MG63 (cell line): ENCODE results near the gene PPP3CA. TPM values are rescaled to one million over a fixed set of nuclear protein-coding genes. Genes with fewer than 3 reads are reported as not detected.
"Not testable (repeated sequence)": the region's sequence is repeated elsewhere in the genome, so short reads cannot be mapped to it uniquely, and the experiment has no call there.

Source experiments
- DNase-seq: peaks from one replicate; pipeline ENCODE4 v3.0.0-alpha.2; 2020
- H3K27me3 ChIP-seq: fragments of 250-450 bp; sonication (Bioruptor Pico); 2 replicates; pipeline ENCODE4 v1.5.1; 2020; ENCODE audit warnings: mild to moderate bottlenecking, moderate library complexity
- H3K36me3 ChIP-seq: fragments of 250-450 bp; sonication (Bioruptor Pico); 2 replicates; pipeline ENCODE4 v1.5.1; 2020; ENCODE audit warnings: mild to moderate bottlenecking, moderate library complexity
- H3K4me3 ChIP-seq: fragments of 250-450 bp; sonication (Bioruptor Pico); 2 replicates; pipeline ENCODE4 v1.5.1; 2020; ENCODE audit warnings: mild to moderate bottlenecking, moderate library complexity
- H3K9me3 ChIP-seq: fragments of 250-450 bp; sonication (Bioruptor Pico); 2 replicates; pipeline ENCODE4 v1.5.1; 2020; ENCODE audit warnings: mild to moderate bottlenecking, moderate library complexity
- total RNA-seq: library from RNA; depleted of rRNA; stranded (reverse); fragments of >200 nt; shearing (Covaris generic); gene quantifications from 2 replicates; pipeline ENCODE4 v1.2.3, GENCODE V29; 2014; ENCODE audit warnings: low replicate concordance

PPP3CA gene
- total RNA-seq, 1 experiment from 2014 or later = 25.4 TPM

- H3K9me3 ChIP-seq = no peaks in the 10 kb centered on the region
- H3K27me3 ChIP-seq = no peaks in the 10 kb centered on the region
- H3K4me3 ChIP-seq = no peak overlapping the region
- no peaks in the 10 kb centered on the region for H3K36me3 ChIP-seq
- DNase-seq = no peak
Measured at GRCh38 chr4:101128473-101128872, 218.9 kb downstream of the PPP3CA start.

DNA sequence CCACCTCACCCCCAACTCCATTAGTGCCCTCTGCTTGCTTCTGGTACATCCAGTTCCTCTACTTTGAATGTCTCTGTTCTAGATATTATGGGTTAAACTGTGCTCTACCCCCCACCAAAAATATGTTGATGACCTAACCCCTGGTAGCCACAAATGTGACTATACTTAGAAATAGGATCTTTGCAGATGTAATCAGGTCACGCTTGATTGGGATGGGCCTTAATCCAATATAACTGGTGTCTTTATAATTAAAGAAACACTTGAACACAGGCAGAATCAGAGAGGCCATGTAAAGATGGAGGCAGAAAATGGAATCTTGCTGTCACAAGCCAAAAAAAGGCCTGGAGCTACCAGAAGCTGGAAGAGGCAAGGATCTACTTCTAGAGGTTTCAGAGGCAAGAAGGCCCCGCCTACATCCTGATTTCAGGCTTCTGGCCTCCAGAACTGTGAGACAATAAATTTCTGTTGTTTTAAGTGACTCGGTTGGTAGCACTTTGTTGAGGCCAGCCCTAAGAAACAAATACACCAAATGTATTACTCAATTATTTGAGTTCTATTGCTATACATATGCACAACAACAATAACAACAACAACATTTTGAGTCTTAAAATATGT is 220.0 kb downstream of the PPP3CA start:
- Histone ChIP-seq H3K27me3 (no peaks in the 10 kb centered on the region), H3K4me3 (no peak overlapping the region), H3K9me3 (no peaks in the 10 kb centered on the region), H3K36me3 (no peaks in the 10 kb centered on the region)
- no peak for DNase-seq

DNA sequence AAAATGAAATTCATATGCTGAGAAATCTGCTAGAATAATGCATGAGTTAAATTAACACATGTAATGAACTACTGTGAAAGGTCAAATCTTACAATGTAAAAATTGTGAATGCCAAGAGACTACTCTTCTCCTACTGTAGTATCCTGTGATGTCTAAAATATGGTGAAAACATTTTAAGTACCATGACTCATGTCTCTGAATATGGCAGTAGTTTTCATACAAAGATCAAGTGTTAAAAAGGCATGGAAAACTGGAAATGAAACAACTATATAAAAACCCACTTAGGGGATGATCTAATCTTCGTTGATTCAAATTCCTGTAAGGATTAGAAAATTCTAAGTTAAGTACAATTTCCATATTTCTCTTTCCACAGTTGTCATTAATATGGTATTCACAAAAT is 221.3 kb downstream of the PPP3CA start:
- Histone ChIP-seq H3K36me3 (no peaks in the 10 kb centered on the region), H3K4me3 (no peak overlapping the region), H3K9me3 (no peaks in the 10 kb centered on the region), H3K27me3 (no peaks in the 10 kb centered on the region)
- no peak for DNase-seq

DNA sequence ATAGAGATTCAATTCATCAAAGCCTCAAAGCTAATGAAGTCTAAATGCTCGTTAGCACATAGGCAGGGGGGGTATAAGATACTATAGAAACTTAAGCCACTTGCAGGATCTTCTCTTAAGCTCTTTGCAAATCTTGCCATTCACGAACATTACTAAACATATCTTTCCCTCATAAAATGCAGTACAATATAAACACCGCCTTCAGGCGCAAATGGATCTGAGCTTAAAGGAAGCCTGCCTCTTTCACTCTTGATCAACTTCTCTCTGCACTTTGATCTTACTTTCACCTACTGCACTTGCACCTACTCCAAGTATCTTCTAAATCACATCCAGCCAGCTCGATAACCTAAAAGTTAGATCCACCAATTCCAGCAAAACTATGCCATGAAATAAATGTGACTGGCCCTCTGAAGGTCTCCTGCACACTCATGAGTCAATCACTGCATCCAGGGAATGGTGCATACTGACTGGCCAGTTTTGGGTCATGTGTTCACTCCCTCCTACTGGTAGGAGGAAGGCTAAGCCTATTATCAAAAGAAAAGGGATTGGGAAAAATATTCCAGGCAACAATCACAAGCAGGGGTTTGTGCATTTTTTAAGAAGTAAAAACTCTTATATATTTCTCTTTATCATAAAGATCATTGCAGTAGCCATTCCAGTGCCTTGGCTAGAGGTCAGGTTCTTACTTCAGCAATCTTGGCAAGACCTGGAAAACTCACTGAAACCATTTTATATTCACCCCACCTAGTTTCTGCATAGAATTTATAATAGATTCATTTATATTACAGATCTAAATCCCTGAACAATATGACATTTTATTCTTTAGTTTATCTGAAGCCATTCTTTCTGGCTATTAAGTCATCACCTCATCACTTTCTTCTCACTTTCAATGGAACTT is 222.0 kb downstream of the PPP3CA start:
- no peak for DNase-seq
- Histone ChIP-seq H3K27me3 (no peaks in the 10 kb centered on the region), H3K9me3 (no peaks in the 10 kb centered on the region)

DNA sequence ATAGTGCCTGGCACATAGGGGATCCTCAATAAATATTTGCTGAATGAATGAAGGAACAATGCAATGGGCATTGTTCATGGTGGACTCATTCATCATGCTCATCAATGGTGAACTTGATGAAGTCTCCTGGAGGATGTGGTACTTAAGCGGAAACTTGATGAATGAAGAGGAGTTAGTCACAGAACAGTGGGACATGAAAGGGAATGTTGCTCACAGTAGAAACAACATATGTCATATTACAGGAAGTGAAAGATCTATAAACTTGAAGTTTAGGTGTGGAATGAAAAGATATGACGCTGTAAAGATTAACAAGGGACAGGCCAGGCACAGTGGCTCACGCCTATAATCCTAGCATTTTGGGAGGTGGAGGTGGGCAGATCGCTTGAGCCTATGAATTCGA is 224.1 kb downstream of the PPP3CA start:
- no peaks in the 10 kb centered on the region for H3K27me3 ChIP-seq
- H3K4me3 ChIP-seq = no peak overlapping the region
- no peak for DNase-seq
- H3K36me3 ChIP-seq = no peaks in the 10 kb centered on the region
- H3K9me3 ChIP-seq = no peaks in the 10 kb centered on the region

More for the DNA sequence above, 222.0 kb downstream of the PPP3CA start:
- H3K36me3 ChIP-seq = no peaks in the 10 kb centered on the region
- no peak overlapping the region for H3K4me3 ChIP-seq

DNA sequence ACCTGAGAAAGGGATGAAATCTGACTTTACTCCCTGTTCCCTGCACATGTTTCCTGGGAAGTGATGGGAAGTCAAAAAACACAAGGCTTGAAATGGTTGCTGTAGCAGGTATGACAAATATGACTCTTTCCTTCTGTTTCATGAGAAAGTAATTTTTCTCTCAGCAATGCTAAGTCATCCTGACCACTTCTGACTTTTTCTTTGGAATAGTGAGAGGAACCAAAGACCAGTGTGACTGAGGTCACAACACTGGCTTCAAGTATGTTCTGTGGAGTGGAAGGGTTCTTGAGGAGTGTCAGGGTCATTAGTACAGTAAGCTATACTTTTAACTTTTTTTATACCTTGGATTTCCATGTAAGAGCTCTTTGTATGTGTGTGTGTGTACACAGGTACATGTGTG is 225.3 kb downstream of the PPP3CA start:
- Histone ChIP-seq H3K36me3 (no peaks in the 10 kb centered on the region), H3K27me3 (no peaks in the 10 kb centered on the region), H3K4me3 (no peak overlapping the region), H3K9me3 (no peaks in the 10 kb centered on the region)
- DNase-seq = no peak

DNA sequence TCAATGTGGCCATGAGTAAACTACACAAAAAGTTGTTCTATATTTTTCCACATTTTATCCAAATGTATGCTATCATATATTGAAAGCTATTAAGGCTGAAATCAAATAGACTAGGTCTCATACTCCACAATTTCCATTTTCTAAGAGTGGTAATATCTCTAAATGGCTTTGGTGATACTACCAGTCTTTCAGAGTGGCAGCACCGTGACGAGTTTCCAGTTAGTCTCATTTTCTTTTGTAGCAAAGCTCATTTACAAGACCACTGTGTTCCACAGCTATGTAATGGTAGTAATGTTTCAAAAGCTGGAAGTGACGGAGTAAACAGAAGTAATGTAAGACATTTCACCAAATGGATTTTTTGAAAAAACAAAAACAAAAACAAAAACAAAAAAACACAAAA is 228.2 kb downstream of the PPP3CA start:
- no peaks in the 10 kb centered on the region for H3K9me3 ChIP-seq
- H3K4me3 ChIP-seq = no peak overlapping the region
- DNase-seq = no peak

GRCh38 chr4:101118617-101119016 is 228.7 kb downstream of the PPP3CA start:
- H3K9me3 ChIP-seq = no peaks in the 10 kb centered on the region
- H3K27me3 ChIP-seq = no peaks in the 10 kb centered on the region
- H3K36me3 ChIP-seq = no peaks in the 10 kb centered on the region
- no peak overlapping the region for H3K4me3 ChIP-seq
- no peak for DNase-seq

More for the DNA sequence above, 228.2 kb downstream of the PPP3CA start:
- no peaks in the 10 kb centered on the region for H3K27me3 ChIP-seq
- no peaks in the 10 kb centered on the region for H3K36me3 ChIP-seq

GRCh38 chr4:101115887-101116286 is 231.4 kb downstream of the PPP3CA start:
- no peaks in the 10 kb centered on the region for H3K9me3 ChIP-seq
- DNase-seq = no peak
- H3K4me3 ChIP-seq = no peak overlapping the region
- no peaks in the 10 kb centered on the region for H3K27me3 ChIP-seq
- H3K36me3 ChIP-seq = no peaks in the 10 kb centered on the region

GRCh38 chr4:101114936-101115372 is 232.4 kb downstream of the PPP3CA start:
- H3K27me3 ChIP-seq = no peaks in the 10 kb centered on the region
- DNase-seq = no peak
- H3K4me3 ChIP-seq = no peak overlapping the region
- H3K9me3 ChIP-seq = no peaks in the 10 kb centered on the region
- H3K36me3 ChIP-seq = no peaks in the 10 kb centered on the region

GRCh38 chr4:101104312-101105052 is 242.8 kb downstream of the PPP3CA start:
- H3K4me3 ChIP-seq = no peak overlapping the region
- H3K36me3 ChIP-seq = no peaks in the 10 kb centered on the region
- H3K9me3 ChIP-seq = no peaks in the 10 kb centered on the region
- H3K27me3 ChIP-seq = no peaks in the 10 kb centered on the region
- no peak for DNase-seq

GRCh38 chr4:101103381-101104142 is 243.8 kb downstream of the PPP3CA start:
- no peak overlapping the region for H3K4me3 ChIP-seq
- H3K9me3 ChIP-seq = no peaks in the 10 kb centered on the region

GRCh38 chr4:101102114-101102742 is 245.1 kb downstream of the PPP3CA start:
- no peak overlapping the region for H3K4me3 ChIP-seq
- H3K9me3 ChIP-seq = no peaks in the 10 kb centered on the region
- no peaks in the 10 kb centered on the region for H3K36me3 ChIP-seq
- no peaks in the 10 kb centered on the region for H3K27me3 ChIP-seq
- DNase-seq = peak; percentile 70

More at GRCh38 chr4:101103381-101104142, 243.8 kb downstream of the PPP3CA start:
- DNase-seq = no peak
- H3K27me3 ChIP-seq = no peaks in the 10 kb centered on the region
- H3K36me3 ChIP-seq = no peaks in the 10 kb centered on the region

DNA sequence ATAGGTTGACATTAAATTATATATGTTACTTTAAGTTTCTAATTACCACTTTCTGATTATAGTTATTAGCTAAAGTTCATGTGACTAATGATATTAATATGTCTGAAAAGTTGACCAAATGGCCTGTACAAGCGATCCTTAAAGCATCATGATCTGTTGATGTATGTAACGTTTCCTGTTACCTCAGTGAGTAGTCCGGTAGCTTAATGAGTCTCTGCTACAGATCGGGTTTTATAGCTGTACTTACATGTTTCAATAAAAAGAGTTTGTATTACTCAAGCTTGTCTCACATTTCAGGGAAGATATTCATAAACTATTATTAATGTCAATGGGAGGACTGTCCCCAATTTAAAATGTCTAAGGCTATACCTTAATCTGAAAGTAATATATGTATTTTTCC is 246.3 kb downstream of the PPP3CA start:
- no peaks in the 10 kb centered on the region for H3K36me3 ChIP-seq
- no peaks in the 10 kb centered on the region for H3K27me3 ChIP-seq
- H3K9me3 ChIP-seq = no peaks in the 10 kb centered on the region
- no peak overlapping the region for H3K4me3 ChIP-seq
- DNase-seq = no peak

- no peak for DNase-seq
- no peaks in the 10 kb centered on the region for H3K27me3 ChIP-seq
- no peaks in the 10 kb centered on the region for H3K9me3 ChIP-seq
- no peaks in the 10 kb centered on the region for H3K36me3 ChIP-seq
- no peak overlapping the region for H3K4me3 ChIP-seq
Measured at GRCh38 chr4:101098666-101099400, 248.5 kb downstream of the PPP3CA start.

DNA sequence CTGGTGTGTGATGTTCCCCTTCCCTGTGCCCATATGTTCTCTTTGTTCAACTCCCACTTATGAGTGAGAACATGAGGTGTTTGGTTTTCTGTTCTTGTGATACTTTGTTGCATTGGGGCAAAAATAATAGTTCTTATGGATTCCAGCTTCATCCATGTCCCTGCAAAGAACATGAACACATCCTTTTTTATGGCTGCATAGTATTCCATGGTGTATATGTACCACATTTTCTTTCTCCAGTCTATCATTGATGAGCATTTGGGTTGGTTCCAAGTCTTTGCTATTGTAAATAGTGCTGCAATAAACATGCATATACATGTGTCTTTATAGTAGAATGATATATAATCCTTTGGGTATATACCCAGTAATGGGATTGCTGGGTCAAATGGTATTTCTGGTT is 254.7 kb downstream of the PPP3CA start:
- H3K4me3 ChIP-seq, H3K9me3 ChIP-seq, H3K27me3 ChIP-seq, DNase-seq, H3K36me3 ChIP-seq: not testable (repeated sequence)
